Measurements from ENCODE around the gene KLK11.

Gene KLK11

GRCh38 chr19:51027873-51028272 lies 1.5 kb upstream of the KLK11 start:
- no peak for DNase-seq

GRCh38 chr19:51027126-51027806 lies 850 bp upstream of the KLK11 start:
- DNase-seq, result no peak

GRCh38 chr19:51025809-51026553 lies 435 bp downstream of the KLK11 start:
- no peak for DNase-seq

GRCh38 chr19:51025401-51025800 lies 1.0 kb downstream of the KLK11 start:
- DNase-seq, result no peak

GRCh38 chr19:51024924-51025323 lies 1.5 kb downstream of the KLK11 start:
- DNase-seq, result no peak

GRCh38 chr19:51023946-51024345 lies 2.5 kb downstream of the KLK11 start:
- DNase-seq, result no peak

GRCh38 chr19:51022526-51022925 lies 3.9 kb downstream of the KLK11 start:
- DNase-seq, result no peak

- DNase-seq, result peak; percentile 24
Measured at GRCh38 chr19:51020988-51021651, 5.3 kb downstream of the KLK11 start.

- DNase-seq, result no peak
Measured at GRCh38 chr19:51019544-51019925, 6.9 kb downstream of the KLK11 start, which contains the start of gene KLK10. KLK10 (minus strand) TSS chr19:51019709; CDS start chr19:51019130, 579 bp downstream.

GRCh38 chr19:51018745-51019543 lies 7.5 kb downstream of the KLK11 start:
- no peak for DNase-seq

GRCh38 chr19:51016798-51017683 lies 9.4 kb downstream of the KLK11 start:
- no peak for DNase-seq

GRCh38 chr19:51015691-51016267 lies 10.6 kb downstream of the KLK11 start:
- DNase-seq, result no peak

- no peak for DNase-seq
Measured at GRCh38 chr19:51014242-51014641, 12.2 kb downstream of the KLK11 start.

GRCh38 chr19:51012661-51013190 lies 13.7 kb downstream of the KLK11 start:
- DNase-seq, result no peak

GRCh38 chr19:51010066-51010795 lies 16.2 kb downstream of the KLK11 start:
- no peak for DNase-seq

GRCh38 chr19:51009061-51009891 lies 17.1 kb downstream of the KLK11 start:
- no peak for DNase-seq

GRCh38 chr19:51007488-51007887 lies 18.9 kb downstream of the KLK11 start:
- DNase-seq, result no peak

GRCh38 chr19:51006406-51006805 lies 20.0 kb downstream of the KLK11 start:
- DNase-seq, result no peak

GRCh38 chr19:51005248-51005647 lies 21.2 kb downstream of the KLK11 start:
- no peak for DNase-seq

- no peak for DNase-seq
Measured at GRCh38 chr19:51003316-51003715, 23.1 kb downstream of the KLK11 start.

All from NCI-H2171 treated with DMSO at 0.1 percent for 48 hours (cell line).